ENCODE measurements around the gene MACROD2.
"Not testable (repeated sequence)": the region's sequence is repeated elsewhere in the genome, so short reads cannot be mapped to it uniquely, and the experiment has no call there.

Gene MACROD2

GRCh38 chr20:15528391-15529111 lies 1533.2 kb downstream of the MACROD2 start:
- Mint-ChIP-seq H3K27me3 (ENCODE audit: low read depth) (no peaks in the 10 kb centered on the region), H3K36me3 (ENCODE audit: low read depth) (no peaks in the 10 kb centered on the region), H3K9me3 (peaks cover 22% of the 10 kb centered on the region), H3K4me3 (no peak overlapping the region), H3K4me1 (ENCODE audit: low read depth) (no peaks in the 10 kb centered on the region), H3K27ac (no peak overlapping the region)

DNA sequence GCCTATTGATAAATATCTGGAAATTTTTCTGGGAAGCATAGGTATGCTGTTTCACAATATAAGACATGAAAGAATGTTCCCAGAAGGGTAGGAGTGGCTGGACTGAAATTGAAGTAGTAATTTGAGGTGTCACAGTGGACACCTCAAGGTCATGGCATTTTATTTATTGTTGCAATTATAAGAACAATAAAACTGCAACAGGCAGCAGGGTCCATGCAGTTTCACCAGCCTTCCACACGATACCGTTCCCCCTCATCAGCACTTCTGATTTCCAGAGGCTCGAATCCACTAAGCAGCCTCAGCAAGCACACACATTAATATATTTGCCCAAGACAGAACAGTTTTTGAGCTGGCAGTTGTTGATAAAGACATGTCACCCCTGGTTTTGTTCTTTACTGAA lies 1540.5 kb downstream of the MACROD2 start:
- no peak overlapping the region for H3K4me3 Mint-ChIP-seq
- no peaks in the 10 kb centered on the region for H3K4me1 Mint-ChIP-seq (ENCODE audit: low read depth)
- peaks cover 9% of the 10 kb centered on the region for H3K9me3 Mint-ChIP-seq
- no peaks in the 10 kb centered on the region for H3K36me3 Mint-ChIP-seq (ENCODE audit: low read depth)
- no peaks in the 10 kb centered on the region for H3K27me3 Mint-ChIP-seq (ENCODE audit: low read depth)
- H3K27ac Mint-ChIP-seq: no peak overlapping the region

DNA sequence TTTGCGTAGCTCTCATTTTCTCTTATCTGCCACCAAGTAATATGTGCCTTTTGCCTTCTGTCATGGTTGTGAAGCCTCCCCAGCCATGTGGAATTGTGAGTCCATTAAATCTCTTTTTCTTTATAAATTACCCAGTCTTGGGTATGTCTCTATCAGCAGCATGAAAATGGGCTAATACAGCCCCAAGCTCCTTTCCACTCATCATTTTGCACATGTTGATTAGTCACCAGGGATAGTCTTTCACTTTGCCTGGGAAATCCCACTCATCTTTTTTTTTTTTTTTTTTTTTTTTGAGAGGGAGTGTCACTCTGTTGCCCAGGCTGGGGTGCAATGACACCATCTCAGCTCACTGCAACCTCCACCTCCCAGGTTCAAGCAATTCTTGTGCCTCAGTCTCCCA lies 1541.9 kb downstream of the MACROD2 start:
- not testable (repeated sequence) for H3K4me3 Mint-ChIP-seq; H3K4me1 Mint-ChIP-seq (ENCODE audit: low read depth); H3K27ac Mint-ChIP-seq; H3K27me3 Mint-ChIP-seq (ENCODE audit: low read depth); H3K36me3 Mint-ChIP-seq (ENCODE audit: low read depth)
- peaks cover 14% of the 10 kb centered on the region for H3K9me3 Mint-ChIP-seq

DNA sequence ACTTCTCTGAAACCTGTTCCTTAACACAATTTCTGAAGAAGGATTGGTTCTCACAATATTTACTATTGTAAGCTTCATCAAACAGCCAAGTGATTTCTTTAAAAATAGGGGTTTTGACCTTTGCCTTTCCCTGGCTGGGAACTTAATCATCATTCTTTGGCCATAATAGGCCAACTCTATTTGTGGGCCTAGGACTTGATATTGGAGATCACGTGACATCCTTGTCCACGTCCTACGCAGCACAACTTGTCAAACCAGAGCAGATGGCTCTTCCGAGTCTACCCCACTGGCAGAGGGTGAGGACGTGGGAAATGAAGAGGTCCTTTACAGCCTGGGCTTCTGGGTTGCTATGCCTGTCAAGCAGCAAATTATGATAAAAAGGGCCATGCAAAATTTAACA lies 1547.3 kb downstream of the MACROD2 start:
- Mint-ChIP-seq H3K27ac (no peak overlapping the region), H3K9me3 (peaks cover 40% of the 10 kb centered on the region), H3K4me1 (ENCODE audit: low read depth) (no peaks in the 10 kb centered on the region), H3K4me3 (no peak overlapping the region), H3K36me3 (ENCODE audit: low read depth) (no peaks in the 10 kb centered on the region), H3K27me3 (ENCODE audit: low read depth) (no peaks in the 10 kb centered on the region)

- Mint-ChIP-seq H3K4me3 (no peak overlapping the region), H3K9me3 (peaks cover 46% of the 10 kb centered on the region), H3K27me3 (ENCODE audit: low read depth) (no peaks in the 10 kb centered on the region), H3K4me1 (ENCODE audit: low read depth) (no peaks in the 10 kb centered on the region), H3K27ac (no peak overlapping the region), H3K36me3 (ENCODE audit: low read depth) (no peaks in the 10 kb centered on the region)
These were observed 1549.4 kb downstream of the MACROD2 start for GRCh38 chr20:15544742-15545141.

GRCh38 chr20:15546525-15547023 lies 1551.3 kb downstream of the MACROD2 start:
- Mint-ChIP-seq H3K4me1 (ENCODE audit: low read depth) (no peaks in the 10 kb centered on the region), H3K36me3 (ENCODE audit: low read depth) (no peaks in the 10 kb centered on the region), H3K9me3 (peaks cover 43% of the 10 kb centered on the region), H3K27ac (no peak overlapping the region), H3K27me3 (ENCODE audit: low read depth) (no peaks in the 10 kb centered on the region), H3K4me3 (no peak overlapping the region)

DNA sequence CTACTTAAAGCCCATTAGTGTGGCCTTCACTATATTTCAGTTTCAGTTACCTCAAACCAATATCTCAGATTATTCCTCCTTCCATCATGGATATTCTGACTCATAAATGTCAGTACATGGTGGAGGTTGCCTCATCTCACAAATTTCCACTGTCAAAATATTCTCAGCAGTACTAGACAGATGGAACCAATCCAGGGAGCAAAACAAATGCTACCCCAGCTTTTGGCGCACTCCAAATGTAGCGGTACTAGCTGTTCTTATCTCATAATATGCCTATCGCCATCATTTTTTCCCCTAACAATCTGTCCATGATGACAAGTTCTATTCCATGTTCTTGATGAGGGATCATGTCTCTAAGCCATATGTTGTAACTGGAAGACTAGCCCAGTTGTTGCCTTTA lies 1551.8 kb downstream of the MACROD2 start:
- Mint-ChIP-seq H3K4me1 (ENCODE audit: low read depth) (no peaks in the 10 kb centered on the region), H3K4me3 (no peak overlapping the region), H3K27me3 (ENCODE audit: low read depth) (no peaks in the 10 kb centered on the region), H3K27ac (no peak overlapping the region), H3K36me3 (ENCODE audit: low read depth) (no peaks in the 10 kb centered on the region), H3K9me3 (peaks cover 38% of the 10 kb centered on the region)

DNA sequence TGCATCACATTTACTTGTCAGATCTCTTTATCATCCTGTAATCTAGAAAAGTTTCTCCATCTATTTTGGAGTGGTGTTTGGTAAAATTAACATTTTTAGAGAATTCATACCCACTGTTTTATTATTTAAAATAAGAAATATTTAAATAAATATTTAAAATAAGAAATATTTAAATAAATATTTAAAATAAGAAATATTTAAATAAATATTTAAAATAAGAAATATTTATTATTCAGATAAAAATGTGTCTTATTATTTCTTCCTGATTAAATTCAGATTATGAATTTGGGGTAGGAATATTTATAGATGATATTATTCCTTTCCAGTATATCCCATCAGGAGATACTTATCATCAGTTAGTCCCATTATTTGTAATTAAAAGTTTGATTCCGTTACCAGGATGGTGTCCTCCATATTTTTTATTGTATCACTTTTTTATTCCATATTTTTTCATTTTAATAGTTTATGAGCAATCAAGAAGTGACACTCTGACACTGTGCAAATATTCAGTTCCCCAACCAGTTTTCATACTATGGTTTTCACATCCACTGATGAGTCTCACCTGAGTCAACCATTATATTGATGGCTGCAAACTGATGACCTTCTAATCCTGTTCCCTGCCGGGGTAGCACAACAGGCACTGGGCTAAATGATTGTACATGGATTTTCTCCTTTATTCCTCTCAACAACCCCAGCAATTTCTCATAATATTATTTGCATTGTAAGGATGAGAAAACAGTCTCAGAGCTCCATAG lies 1555.0 kb downstream of the MACROD2 start:
- H3K9me3 Mint-ChIP-seq: peaks cover 44% of the 10 kb centered on the region

GRCh38 chr20:15555913-15556312 lies 1560.6 kb downstream of the MACROD2 start:
- no peaks in the 10 kb centered on the region for H3K36me3 Mint-ChIP-seq (ENCODE audit: low read depth)
- H3K27me3 Mint-ChIP-seq (ENCODE audit: low read depth): no peaks in the 10 kb centered on the region
- H3K4me1 Mint-ChIP-seq (ENCODE audit: low read depth): no peaks in the 10 kb centered on the region
- no peak overlapping the region for H3K4me3 Mint-ChIP-seq
- no peak overlapping the region for H3K27ac Mint-ChIP-seq
- H3K9me3 Mint-ChIP-seq: peaks cover 40% of the 10 kb centered on the region

More for the DNA sequence above, 1555.0 kb downstream of the MACROD2 start:
- Mint-ChIP-seq H3K4me1 (ENCODE audit: low read depth) (no peaks in the 10 kb centered on the region), H3K36me3 (ENCODE audit: low read depth) (no peaks in the 10 kb centered on the region), H3K27me3 (ENCODE audit: low read depth) (no peaks in the 10 kb centered on the region), H3K4me3 (no peak overlapping the region), H3K27ac (no peak overlapping the region)

- H3K27ac Mint-ChIP-seq: no peak overlapping the region
- H3K9me3 Mint-ChIP-seq: peaks cover 40% of the 10 kb centered on the region
- H3K36me3 Mint-ChIP-seq (ENCODE audit: low read depth): no peaks in the 10 kb centered on the region
- no peaks in the 10 kb centered on the region for H3K27me3 Mint-ChIP-seq (ENCODE audit: low read depth)
- H3K4me3 Mint-ChIP-seq: no peak overlapping the region
- H3K4me1 Mint-ChIP-seq (ENCODE audit: low read depth): no peaks in the 10 kb centered on the region
These were observed 1561.6 kb downstream of the MACROD2 start for GRCh38 chr20:15556869-15557268.

DNA sequence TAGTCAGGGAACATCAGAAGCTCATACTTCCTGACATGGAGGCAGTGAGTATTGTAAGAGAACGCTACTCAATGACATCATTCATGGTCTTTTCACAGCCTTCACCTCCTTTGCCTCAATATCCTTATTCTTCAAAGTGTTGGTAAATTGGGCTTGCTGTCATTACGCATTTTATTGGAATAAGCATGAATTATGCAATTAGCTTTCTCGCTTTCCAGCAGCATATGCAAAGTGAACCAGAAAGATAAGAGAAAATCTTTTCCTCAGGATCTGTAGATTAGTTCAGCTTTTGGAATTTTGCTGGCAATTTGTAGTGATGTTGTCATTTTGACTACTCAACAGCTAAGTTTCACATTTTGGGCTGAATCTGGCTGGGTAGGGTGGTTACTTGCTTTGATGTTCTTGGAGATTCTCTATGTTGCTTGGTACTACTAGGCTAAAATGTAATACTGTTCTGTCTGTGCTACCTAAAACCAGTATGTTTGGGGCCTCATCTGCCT lies 1565.8 kb downstream of the MACROD2 start:
- Mint-ChIP-seq H3K27me3 (ENCODE audit: low read depth) (no peaks in the 10 kb centered on the region), H3K27ac (no peak overlapping the region)

GRCh38 chr20:15561707-15562404 lies 1566.5 kb downstream of the MACROD2 start:
- peaks cover 19% of the 10 kb centered on the region for H3K9me3 Mint-ChIP-seq
- H3K4me3 Mint-ChIP-seq: no peak overlapping the region
- no peaks in the 10 kb centered on the region for H3K4me1 Mint-ChIP-seq (ENCODE audit: low read depth)
- no peaks in the 10 kb centered on the region for H3K27me3 Mint-ChIP-seq (ENCODE audit: low read depth)
- H3K27ac Mint-ChIP-seq: no peak overlapping the region
- no peaks in the 10 kb centered on the region for H3K36me3 Mint-ChIP-seq (ENCODE audit: low read depth)

More for the DNA sequence above, 1565.8 kb downstream of the MACROD2 start:
- no peaks in the 10 kb centered on the region for H3K4me1 Mint-ChIP-seq (ENCODE audit: low read depth)
- no peaks in the 10 kb centered on the region for H3K36me3 Mint-ChIP-seq (ENCODE audit: low read depth)
- H3K9me3 Mint-ChIP-seq: peaks cover 18% of the 10 kb centered on the region
- no peak overlapping the region for H3K4me3 Mint-ChIP-seq

- no peak overlapping the region for H3K4me3 Mint-ChIP-seq
- H3K4me1 Mint-ChIP-seq (ENCODE audit: low read depth): no peaks in the 10 kb centered on the region
- H3K27ac Mint-ChIP-seq: no peak overlapping the region
- H3K27me3 Mint-ChIP-seq (ENCODE audit: low read depth): no peaks in the 10 kb centered on the region
- H3K9me3 Mint-ChIP-seq: peaks cover 12% of the 10 kb centered on the region
- H3K36me3 Mint-ChIP-seq (ENCODE audit: low read depth): no peaks in the 10 kb centered on the region
These were observed 1568.5 kb downstream of the MACROD2 start for GRCh38 chr20:15563836-15564235.

DNA sequence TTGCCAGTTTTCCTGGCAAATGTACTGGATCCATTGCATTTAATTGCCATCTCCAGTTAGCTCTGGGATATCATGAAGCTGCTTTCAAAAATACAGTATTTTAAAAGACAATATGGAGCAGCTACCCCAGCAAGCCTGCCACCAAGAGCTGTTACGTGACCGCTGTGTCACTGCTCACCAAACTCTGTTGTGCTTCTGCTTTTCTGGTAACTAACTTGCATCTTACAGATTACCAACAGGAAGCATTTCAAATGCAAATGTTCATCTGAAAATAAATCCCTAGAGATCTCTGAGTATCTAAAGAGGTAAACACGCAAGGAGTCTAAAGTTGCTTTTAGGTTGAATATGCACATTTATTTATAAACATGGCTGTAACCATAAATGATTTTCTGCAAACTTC lies 1569.7 kb downstream of the MACROD2 start:
- Mint-ChIP-seq H3K27me3 (ENCODE audit: low read depth) (no peaks in the 10 kb centered on the region), H3K27ac (no peak overlapping the region), H3K4me3 (no peak overlapping the region)

More for the DNA sequence above, 1569.7 kb downstream of the MACROD2 start:
- H3K9me3 Mint-ChIP-seq: peaks cover 10% of the 10 kb centered on the region
- H3K36me3 Mint-ChIP-seq (ENCODE audit: low read depth): no peaks in the 10 kb centered on the region
- no peaks in the 10 kb centered on the region for H3K4me1 Mint-ChIP-seq (ENCODE audit: low read depth)
